H1 (cell line): ENCODE data around the gene CNBP. TPM values are rescaled to one million over a fixed set of nuclear protein-coding genes. Genes with fewer than 3 reads are reported as not detected.

Experiments used
- BACH1 ChIP-seq: IDR thresholded peaks from 2 replicates; pipeline ENCODE4 v1.6.1; 2012; ENCODE audit warnings: low read length, improper control_type of control experiment
- BCL11A ChIP-seq, 2 experiments: IDR thresholded peaks; one replicate each; pipeline ENCODE4 v1.6.1; 2011; ENCODE audit warnings: low read depth in 2 of 2, low read length in 2 of 2, mild to moderate bottlenecking in 2 of 2
- EZH2 ChIP-seq: fragments of 200-600 bp; sonication (generic); IDR thresholded peaks from 2 replicates; pipeline ENCODE4 v1.7.1; 2012; ENCODE audit warnings: low read depth, mild to moderate bottlenecking, moderate library complexity, low read length, inconsistent platforms; ENCODE audit not compliant: severe bottlenecking
- KDM4A ChIP-seq: IDR thresholded peaks from one replicate; pipeline ENCODE4 v1.7.1; 2012; ENCODE audit warnings: low read depth, mild to moderate bottlenecking, moderate library complexity, low read length, inconsistent platforms; ENCODE audit not compliant: severe bottlenecking
- RAD21 ChIP-seq, 2 experiments: IDR thresholded peaks in 1 of 2; conservative IDR thresholded peaks in 1 of 2; 2 replicates each; pipeline ENCODE4 v1.6.1; 2011; ENCODE audit warnings: low read depth in 2 of 2, low read length in 2 of 2, improper control_type of control experiment in 1 of 2, inconsistent platforms in 1 of 2, mild to moderate bottlenecking in 1 of 2, moderate library complexity in 1 of 2
- RXRA ChIP-seq: IDR thresholded peaks from 2 replicates; pipeline ENCODE4 v1.6.1; 2011; ENCODE audit warnings: low read depth, mild to moderate bottlenecking, low read length, moderate library complexity; ENCODE audit not compliant: insufficient read depth
- SIN3A ChIP-seq, 2 experiments: IDR thresholded peaks in 1 of 2; conservative IDR thresholded peaks in 1 of 2; 2 replicates each; pipeline ENCODE4 v1.6.1; 2011 to 2012; ENCODE audit warnings: low read length in 2 of 2, improper control_type of control experiment in 1 of 2, low read depth in 1 of 2, mild to moderate bottlenecking in 1 of 2
- SP4 ChIP-seq: IDR thresholded peaks from 2 replicates; pipeline ENCODE4 v1.6.1; 2012; ENCODE audit warnings: low read length, inconsistent platforms
- polyA plus RNA-seq, 7 experiments: library from polyadenylated mRNA; depleted of rRNA in 3 of 7; stranded (reverse) in 5 of 7; unstranded in 2 of 7; fragments of >200 nt in 5 of 7; fragments of 200-250 nt in 2 of 7; gene quantifications; 1 replicate in 5 of 7; 2 replicates in 1 of 7; 4 replicates in 1 of 7; pipeline versions ENCODE4 v1.2.1 to v1.2.3, GENCODE V29; 2011 to 2013; ENCODE audit warnings: missing spikeins in 2 of 7, mixed read lengths in 2 of 7
- total RNA-seq: library from RNA; stranded (reverse); fragmentation: NEBNext Ultra II Directional; extraction: Animal tissue kit (Norgen Biotek cat#: 25700); gene quantifications from 2 replicates; pipeline ENCODE4 v1.2.1, GENCODE V29; 2021

CNBP gene
- total and polyA plus RNA-seq, 2 of the 8 experiments (the other 6 are each of a cell fraction or from before 2014, with no cell fraction given) = 315 to 371 TPM

GRCh38 chr3:129122412-129123011 lies 61.2 kb downstream of the CNBP start (continued):
- TF ChIP-seq RXRA (no peak), SP4 (no peak), BACH1 (no peak), SIN3A (conservative IDR thresholded peaks at IDR 0.05 in 1 of 2, IDR thresholded peaks at IDR 0.05 in 1 of 2; ENCODE audit: low read depth in 1 of 2, low read length in 2 of 2) (peak in 1 of 2 experiments; percentile 42; a peak in 1 of 4 replicates), EZH2 (no peak), RAD21 (IDR thresholded peaks at IDR 0.05 in 1 of 2, conservative IDR thresholded peaks at IDR 0.05 in 1 of 2; ENCODE audit: low read depth in 2 of 2, low read length in 2 of 2) (no peak), KDM4A (peak; percentile 76), BCL11A (IDR thresholded peaks at IDR 0.05; ENCODE audit: low read depth in 2 of 2, low read length in 2 of 2) (no peak)
